Measurements from ENCODE around the gene ZCCHC17.
"Not testable (repeated sequence)": the region's sequence is repeated elsewhere in the genome, so short reads cannot be mapped to it uniquely, and the experiment has no call there.

Gene ZCCHC17

GRCh38 chr1:31259746-31260145, 37.1 kb upstream of the ZCCHC17 start:
- Histone ChIP-seq H3K27me3 (no peaks in the 10 kb centered on the region), H3K27ac (no peak overlapping the region), H3K9me3 (no peaks in the 10 kb centered on the region), H3K4me1 (ENCODE audit: control insufficient read depth in 1 of 2, insufficient read depth in 1 of 2, low read depth in 1 of 2, low read length in 1 of 2) (no peaks in the 10 kb centered on the region), H3K4me3 (ENCODE audit: low read depth in 1 of 2, low read length in 1 of 2) (no peak overlapping the region), H3K36me3 (peaks cover 71% of the 10 kb centered on the region)
- TF ChIP-seq CTCF (IDR thresholded peaks at IDR 0.05), result no peak

GRCh38 chr1:31261916-31262315, 34.9 kb upstream of the ZCCHC17 start:
- no peaks in the 10 kb centered on the region for H3K4me1 ChIP-seq (ENCODE audit: control insufficient read depth in 1 of 2, insufficient read depth in 1 of 2, low read depth in 1 of 2, low read length in 1 of 2)
- no peaks in the 10 kb centered on the region for H3K27me3 ChIP-seq
- H3K36me3 ChIP-seq, result peaks cover 84% of the 10 kb centered on the region
- TF ChIP-seq CTCF (IDR thresholded peaks at IDR 0.05), result no peak
- H3K27ac ChIP-seq, result no peak overlapping the region
- no peak overlapping the region for H3K4me3 ChIP-seq (ENCODE audit: low read depth in 1 of 2, low read length in 1 of 2)
- no peaks in the 10 kb centered on the region for H3K9me3 ChIP-seq

GRCh38 chr1:31262393-31262792, 34.4 kb upstream of the ZCCHC17 start:
- not testable (repeated sequence) for H3K27me3 ChIP-seq; H3K4me1 ChIP-seq (ENCODE audit: control insufficient read depth in 1 of 2, insufficient read depth in 1 of 2, low read depth in 1 of 2, low read length in 1 of 2); H3K27ac ChIP-seq; H3K4me3 ChIP-seq (ENCODE audit: low read depth in 1 of 2, low read length in 1 of 2); H3K9me3 ChIP-seq
- H3K36me3 ChIP-seq, result peaks cover 84% of the 10 kb centered on the region

DNA sequence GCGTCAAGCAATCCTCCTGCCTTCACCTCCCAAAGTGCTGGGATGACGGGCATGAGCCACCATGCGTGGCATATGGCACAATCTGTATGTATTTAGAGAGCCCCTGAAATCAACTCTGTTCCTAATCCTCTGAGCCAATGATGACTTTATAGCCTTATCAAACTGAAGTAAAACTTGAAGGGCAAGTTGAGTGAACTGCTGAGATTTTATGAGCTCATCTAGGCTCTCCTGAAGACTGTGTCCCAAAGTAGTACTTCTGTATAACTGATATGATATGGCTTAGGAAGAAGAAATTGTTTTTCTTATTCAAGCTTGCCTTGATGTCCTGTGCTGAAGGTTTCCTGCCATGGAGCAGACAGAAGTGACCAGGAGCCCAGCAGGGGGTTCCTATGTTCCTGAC, 33.4 kb upstream of the ZCCHC17 start:
- Histone ChIP-seq H3K27me3 (no peaks in the 10 kb centered on the region), H3K36me3 (peaks cover 81% of the 10 kb centered on the region), H3K4me1 (ENCODE audit: control insufficient read depth in 1 of 2, insufficient read depth in 1 of 2, low read depth in 1 of 2, low read length in 1 of 2) (no peaks in the 10 kb centered on the region), H3K27ac (no peak overlapping the region), H3K4me3 (ENCODE audit: low read depth in 1 of 2, low read length in 1 of 2) (no peak overlapping the region), H3K9me3 (no peaks in the 10 kb centered on the region)
- no peak for TF ChIP-seq CTCF (IDR thresholded peaks at IDR 0.05)

DNA sequence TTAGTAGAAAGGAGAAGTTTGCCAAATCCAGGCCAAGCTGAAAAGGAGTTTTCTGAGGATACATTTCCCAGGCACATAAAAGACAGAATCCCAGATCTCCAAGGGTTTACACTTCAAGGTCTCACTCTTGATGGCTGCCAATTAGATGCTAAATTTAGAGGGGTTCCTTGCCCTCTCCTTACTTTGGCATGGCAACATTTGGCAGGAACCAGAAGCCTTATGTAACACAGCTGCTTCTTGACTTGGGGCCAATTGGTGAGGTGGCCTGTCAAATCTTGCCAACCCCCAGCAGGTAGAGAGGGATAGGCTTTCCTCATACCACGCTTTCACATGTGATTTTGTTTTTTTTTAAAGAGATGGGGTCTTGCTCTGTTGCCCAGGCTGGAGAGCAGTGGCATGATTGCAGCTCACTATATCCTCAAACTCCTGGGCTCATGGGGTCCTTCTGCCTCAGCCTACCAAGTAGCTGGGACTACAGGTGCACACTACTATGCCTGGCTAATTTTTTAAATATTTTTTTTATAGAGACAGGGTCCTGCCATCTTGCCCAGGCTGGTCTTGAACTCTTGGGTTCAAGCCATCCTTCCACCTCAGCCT, 31.9 kb upstream of the ZCCHC17 start:
- H3K36me3 ChIP-seq, result peaks cover 77% of the 10 kb centered on the region
- H3K4me1 ChIP-seq (ENCODE audit: control insufficient read depth in 1 of 2, insufficient read depth in 1 of 2, low read depth in 1 of 2, low read length in 1 of 2), result peaks cover 3 to 8% of the 10 kb centered on the region in 2 experiments
- H3K4me3 ChIP-seq (ENCODE audit: low read depth in 1 of 2, low read length in 1 of 2), result no peak overlapping the region
- H3K27me3 ChIP-seq, result no peaks in the 10 kb centered on the region
- H3K27ac ChIP-seq, result no peak overlapping the region
- H3K9me3 ChIP-seq, result no peaks in the 10 kb centered on the region
- no peak for TF ChIP-seq CTCF (IDR thresholded peaks at IDR 0.05)

DNA sequence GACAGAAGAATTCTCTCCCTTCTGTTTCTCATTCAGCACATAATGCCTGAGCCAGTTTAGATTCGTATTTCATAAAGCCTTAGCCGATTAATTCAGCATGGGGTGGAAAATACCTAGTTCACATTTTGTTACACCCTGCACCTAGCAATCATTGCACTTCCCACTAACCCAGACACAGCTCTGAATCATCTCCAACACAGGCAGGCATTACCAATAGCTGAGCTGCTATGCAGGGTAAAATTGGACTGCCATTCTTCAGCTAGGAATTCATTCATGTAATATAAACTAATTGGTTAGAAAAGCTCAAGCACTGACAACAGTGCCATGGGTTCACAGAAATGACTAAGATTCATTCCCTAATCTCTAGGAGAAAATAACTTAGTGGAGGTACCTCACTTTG, 30.3 kb upstream of the ZCCHC17 start:
- Histone ChIP-seq H3K4me3 (ENCODE audit: low read depth in 1 of 2, low read length in 1 of 2) (no peak overlapping the region), H3K4me1 (ENCODE audit: control insufficient read depth in 1 of 2, insufficient read depth in 1 of 2, low read depth in 1 of 2, low read length in 1 of 2) (peaks cover 3 to 8% of the 10 kb centered on the region in 2 experiments), H3K36me3 (peaks cover 74% of the 10 kb centered on the region), H3K27me3 (no peaks in the 10 kb centered on the region), H3K9me3 (no peaks in the 10 kb centered on the region), H3K27ac (no peak overlapping the region)
- TF ChIP-seq CTCF (IDR thresholded peaks at IDR 0.05), result no peak
